ENCODE data around the gene SLC17A5. TPM values are rescaled to one million over a fixed set of nuclear protein-coding genes. Genes with fewer than 3 reads are reported as not detected.

The SLC17A5 gene
- total and polyA plus RNA-seq, 4 donors, result 9.1 to 19.3 (median 11.3) TPM

DNA sequence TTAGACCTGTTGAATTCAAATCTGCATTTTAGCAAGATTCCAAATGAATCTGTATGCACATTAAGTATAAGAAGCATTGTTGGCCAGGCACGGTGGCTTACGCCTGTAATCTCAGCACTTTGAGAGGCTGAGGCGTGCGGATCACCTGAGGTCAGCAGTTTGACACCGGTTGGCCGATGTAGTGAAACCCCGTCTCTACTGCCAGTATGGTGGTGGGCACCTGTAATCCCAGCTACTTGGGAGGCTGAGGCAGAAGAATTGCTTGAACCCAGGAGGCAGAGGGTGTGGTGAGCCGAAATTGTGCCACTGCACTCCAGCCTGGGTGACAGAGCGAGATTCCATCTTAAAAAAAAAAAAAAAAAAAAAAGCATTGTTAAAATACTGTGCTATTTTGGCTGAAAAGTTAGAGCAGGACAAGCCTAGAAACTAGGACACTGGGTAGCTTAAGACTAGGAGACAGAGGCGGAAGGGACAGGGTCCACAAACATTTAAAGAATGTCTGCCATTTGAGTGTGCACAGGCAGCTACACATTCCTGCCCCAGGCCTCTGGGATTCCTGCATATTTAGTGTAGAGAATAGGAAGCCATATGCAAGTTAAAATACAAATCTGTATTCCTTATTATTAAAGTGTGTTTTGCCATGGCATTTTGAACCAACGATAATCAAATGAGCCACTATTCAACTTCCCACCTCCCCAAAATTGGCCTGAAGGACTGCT is 87.9 kb downstream of the SLC17A5 start:
- Histone ChIP-seq H3K9me3 (ENCODE audit: control insufficient read depth in 4 of 4, low read length in 3 of 4) (no peaks in the 10 kb centered on the region), H3K9ac (ENCODE audit: low read depth in 1 of 2, low read length in 2 of 2) (no peak overlapping the region), H3K27me3 (ENCODE audit: control insufficient read depth in 4 of 4, insufficient read depth in 4 of 4, low read length in 3 of 4) (no peaks in the 10 kb centered on the region), H3K4me3 (ENCODE audit: low read depth in 1 of 3, low read length in 3 of 3) (no peak overlapping the region), H3K27ac (ENCODE audit: low read depth in 1 of 2, low read length in 2 of 2) (peak overlapping the region; percentile 82 to 85), H3K36me3 (ENCODE audit: control insufficient read depth in 4 of 4, insufficient read depth in 3 of 4, low read depth in 1 of 4, low read length in 3 of 4) (no peaks in the 10 kb centered on the region), H3K4me1 (ENCODE audit: control insufficient read depth in 4 of 4, insufficient read depth in 4 of 4, low read length in 3 of 4) (peaks cover 1 to 24% (median 9%) of the 10 kb centered on the region in 4 donors)
- TF ChIP-seq CTCF (IDR thresholded peaks at IDR 0.05; ENCODE audit: low read depth, low read length, missing input control) (no peak), SP1 (IDR thresholded peaks at IDR 0.05) (no peak), EGR1 (IDR thresholded peaks at IDR 0.05; ENCODE audit: low read depth in 2 of 2) (no peak), RXRA (IDR thresholded peaks at IDR 0.05) (no peak), TAF1 (conservative IDR thresholded peaks at IDR 0.05) (no peak)
- no peak for DNase-seq (ENCODE audit: low spot score)
- WGBS, result 95% methylated on average over 11 of the region's 11 CpGs

DNA sequence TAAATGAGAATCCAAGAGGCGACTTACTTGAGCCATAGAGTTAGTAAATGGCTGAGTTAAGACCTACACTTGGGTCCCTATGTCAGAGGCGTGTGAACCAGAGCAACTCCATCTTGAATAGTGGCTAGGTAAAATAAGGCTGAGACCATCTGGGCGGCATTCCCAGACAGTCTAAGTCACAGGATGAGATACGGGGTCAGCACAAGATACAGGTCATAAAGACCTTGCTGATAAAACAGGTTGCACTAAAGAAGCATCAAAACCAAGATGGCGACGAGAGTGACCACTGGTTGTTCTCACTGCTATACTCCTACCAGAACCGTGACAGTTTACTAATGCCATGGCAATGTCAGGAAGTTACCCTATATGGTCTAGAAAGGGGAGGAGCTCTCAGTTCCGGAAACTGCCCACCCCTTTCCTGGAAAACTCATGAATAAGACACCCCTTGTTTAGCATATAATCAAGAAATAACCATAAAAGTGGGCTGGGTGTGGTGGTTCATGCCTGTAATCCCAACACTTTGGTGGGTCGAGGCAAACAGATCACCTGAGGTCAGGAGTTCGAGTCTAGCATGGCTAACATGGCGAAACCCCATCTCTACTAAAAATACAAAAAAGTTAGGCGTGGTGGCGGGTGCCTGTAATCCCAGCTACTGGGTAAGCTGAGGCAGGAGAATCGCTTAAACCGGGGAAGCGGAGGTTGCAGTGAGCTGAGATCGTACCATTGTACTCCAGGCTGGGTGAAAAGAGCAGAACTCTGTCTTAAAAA is 89.0 kb downstream of the SLC17A5 start:
- H3K4me3 ChIP-seq (ENCODE audit: low read depth in 1 of 3, low read length in 3 of 3), result no peak overlapping the region
- no peak overlapping the region for H3K9ac ChIP-seq (ENCODE audit: low read depth in 1 of 2, low read length in 2 of 2)
- TF ChIP-seq HNF4G (IDR thresholded peaks at IDR 0.05) (no peak), RAD21 (IDR thresholded peaks at IDR 0.05) (no peak), NR2F2 (IDR thresholded peaks at IDR 0.05) (no peak), HNF4A (conservative IDR thresholded peaks at IDR 0.05) (no peak), CTCF (IDR thresholded peaks at IDR 0.05; ENCODE audit: low read depth, low read length, missing input control) (no peak), FOXA1 (IDR thresholded peaks at IDR 0.05) (no peak), EGR1 (IDR thresholded peaks at IDR 0.05; ENCODE audit: low read depth in 2 of 2) (no peak), SP1 (IDR thresholded peaks at IDR 0.05) (no peak), YY1 (IDR thresholded peaks at IDR 0.05) (no peak), RXRA (IDR thresholded peaks at IDR 0.05) (no peak), FOXA2 (IDR thresholded peaks at IDR 0.05) (no peak)
- 98% methylated on average over 17 of the region's 17 CpGs for WGBS
- no peaks in the 10 kb centered on the region for H3K9me3 ChIP-seq (ENCODE audit: control insufficient read depth in 4 of 4, low read length in 3 of 4)
- no peak for DNase-seq (ENCODE audit: low spot score)
- peaks cover 1 to 29% (median 11%) of the 10 kb centered on the region in 4 donors for H3K4me1 ChIP-seq (ENCODE audit: control insufficient read depth in 4 of 4, insufficient read depth in 4 of 4, low read length in 3 of 4)
- H3K36me3 ChIP-seq (ENCODE audit: control insufficient read depth in 4 of 4, insufficient read depth in 3 of 4, low read depth in 1 of 4, low read length in 3 of 4), result no peaks in the 10 kb centered on the region
- H3K27ac ChIP-seq (ENCODE audit: low read depth in 1 of 2, low read length in 2 of 2), result peak overlapping the region in 1 of 2 donors; percentile 28
- H3K27me3 ChIP-seq (ENCODE audit: control insufficient read depth in 4 of 4, insufficient read depth in 4 of 4, low read length in 3 of 4), result no peaks in the 10 kb centered on the region

GRCh38 chr6:73562558-73562957 is 91.2 kb downstream of the SLC17A5 start:
- no peaks in the 10 kb centered on the region for H3K9me3 ChIP-seq (ENCODE audit: control insufficient read depth in 4 of 4, low read length in 3 of 4)
- TF ChIP-seq CTCF (IDR thresholded peaks at IDR 0.05; ENCODE audit: low read depth, low read length, missing input control) (no peak), TAF1 (conservative IDR thresholded peaks at IDR 0.05) (no peak)
- H3K4me1 ChIP-seq (ENCODE audit: control insufficient read depth in 4 of 4, insufficient read depth in 4 of 4, low read length in 3 of 4), result peaks cover 1 to 24% (median 10%) of the 10 kb centered on the region in 4 donors
- no peaks in the 10 kb centered on the region for H3K36me3 ChIP-seq (ENCODE audit: control insufficient read depth in 4 of 4, insufficient read depth in 3 of 4, low read depth in 1 of 4, low read length in 3 of 4)
- no peak overlapping the region for H3K4me3 ChIP-seq (ENCODE audit: low read depth in 1 of 3, low read length in 3 of 3)
- WGBS, result 68% methylated on average over 2 of the region's 2 CpGs
- no peak overlapping the region for H3K9ac ChIP-seq (ENCODE audit: low read depth in 1 of 2, low read length in 2 of 2)
- H3K27me3 ChIP-seq (ENCODE audit: control insufficient read depth in 4 of 4, insufficient read depth in 4 of 4, low read length in 3 of 4), result no peaks in the 10 kb centered on the region
- DNase-seq (ENCODE audit: low spot score), result no peak
- no peak overlapping the region for H3K27ac ChIP-seq (ENCODE audit: low read depth in 1 of 2, low read length in 2 of 2)
